Right ventricle myocardium superior (tissue), 1 donor: ENCODE results near the gene WNK1. TPM values are rescaled to one million over a fixed set of nuclear protein-coding genes. Genes with fewer than 3 reads are reported as not detected.
"Not testable (repeated sequence)": the region's sequence is repeated elsewhere in the genome, so short reads cannot be mapped to it uniquely, and the experiment has no call there.

Experiments used
- ATAC-seq: fragments of 200-7000 bp; cut with Tn5 transposase; one replicate; pipeline ENCODE4 v1.9.1; 2020; ENCODE audit warnings: mild to moderate bottlenecking; ENCODE audit not compliant: poor library complexity
- DNase-seq: peaks from one replicate; pipeline ENCODE4 v3.0.0-alpha.2; 2020
- intact Hi-C: fragments of 100-400 bp; cut with DNase I; formaldehyde crosslinking; loops from one replicate; pipeline ENCODE4 v1.11.2; 2022
- total RNA-seq: library from RNA; stranded (reverse); fragmentation: NEBNext Ultra II Directional; extraction: Animal tissue kit (Norgen Biotek cat#: 25700); gene quantifications from one replicate; pipeline ENCODE4 v1.2.1, GENCODE V29; 2021
- donor health status: DM: no; HTN: yes; CAD: no; lungs with severe emphysema.

WNK1 gene
- total RNA-seq, 1 donor from 2014 or later = 294 TPM

- DNase-seq = no peak
- intact Hi-C loops = no loop called here
- ATAC-seq = no peak
Observed at GRCh38 chr12:835754-836518, 83.6 kb downstream of the WNK1 start.

- DNase-seq (no peak), ATAC-seq (no peak)
- intact Hi-C loops = no loop called here
Observed at GRCh38 chr12:836952-837351, 84.6 kb downstream of the WNK1 start.

GRCh38 chr12:837548-837947 is 85.2 kb downstream of the WNK1 start:
- intact Hi-C loops = no loop called here

GRCh38 chr12:843609-844008 is 91.2 kb downstream of the WNK1 start:
- intact Hi-C loops = no loop called here
- ATAC-seq = no peak
- DNase-seq = no peak

More at GRCh38 chr12:837548-837947, 85.2 kb downstream of the WNK1 start:
- DNase-seq = no peak
- ATAC-seq = no peak

- DNase-seq (no peak), ATAC-seq (no peak)
- intact Hi-C loops = no loop called here
Observed at GRCh38 chr12:846421-846820, 94.0 kb downstream of the WNK1 start.

- intact Hi-C loops = no loop called here
- ATAC-seq (no peak), DNase-seq (no peak)
Observed at GRCh38 chr12:848173-848865, 95.9 kb downstream of the WNK1 start.

- no peak for ATAC-seq
- intact Hi-C loops = no loop called here
Observed at GRCh38 chr12:848882-849527, 96.6 kb downstream of the WNK1 start.

GRCh38 chr12:849733-850437 is 97.5 kb downstream of the WNK1 start:
- ATAC-seq, intact Hi-C loops, DNase-seq: not testable (repeated sequence)

More at GRCh38 chr12:848882-849527, 96.6 kb downstream of the WNK1 start:
- no peak for DNase-seq

GRCh38 chr12:851343-851742 is 99.0 kb downstream of the WNK1 start:
- DNase-seq (no peak), ATAC-seq (no peak)
- intact Hi-C loops = no loop called here

- peak; percentile 44 for ATAC-seq
- DNase-seq = no peak
- intact Hi-C loops = no loop called here
Observed at GRCh38 chr12:851913-852312, 99.5 kb downstream of the WNK1 start.

- no peak for DNase-seq
- intact Hi-C loops = no loop called here
- ATAC-seq = no peak
Observed at GRCh38 chr12:852864-853263, 100.5 kb downstream of the WNK1 start.

GRCh38 chr12:857611-858010 is 105.2 kb downstream of the WNK1 start:
- intact Hi-C loops = no loop called here
- ATAC-seq = no peak
- no peak for DNase-seq

- intact Hi-C loops = no loop called here
- ATAC-seq (no peak), DNase-seq (no peak)
Observed at GRCh38 chr12:862303-862911, 110.0 kb downstream of the WNK1 start.

GRCh38 chr12:863285-863684 is 110.9 kb downstream of the WNK1 start:
- intact Hi-C loops = no loop called here
- ATAC-seq (no peak), DNase-seq (no peak)

- no peak for ATAC-seq
- no peak for DNase-seq
- intact Hi-C loops = loop anchor here (5.0 kb wide), 1 partner anchor 37 kb away; no protein-coding TSS in a partner anchor
Observed at GRCh38 chr12:865614-866013, 113.2 kb downstream of the WNK1 start.

- no peak for ATAC-seq
- intact Hi-C loops = loop anchor here (5.0 kb wide), 1 partner anchor 34 kb away; no protein-coding TSS in a partner anchor
- DNase-seq = no peak
Observed at GRCh38 chr12:867905-868304, 115.5 kb downstream of the WNK1 start.

GRCh38 chr12:868722-869121 is 116.3 kb downstream of the WNK1 start:
- ATAC-seq = no peak
- DNase-seq = no peak
- intact Hi-C loops = loop anchor here (5.0 kb wide), 1 partner anchor 34 kb away; no protein-coding TSS in a partner anchor

GRCh38 chr12:870378-870777 is 118.0 kb downstream of the WNK1 start:
- no peak for ATAC-seq
- intact Hi-C loops = no loop called here

GRCh38 chr12:873954-874353 is 121.6 kb downstream of the WNK1 start:
- ATAC-seq = no peak
- intact Hi-C loops = no loop called here
- DNase-seq = no peak

More at GRCh38 chr12:870378-870777, 118.0 kb downstream of the WNK1 start:
- DNase-seq = no peak
